Endothelial cell of umbilical vein (primary cell): ENCODE results near the gene SRGAP3. TPM values are rescaled to one million over a fixed set of nuclear protein-coding genes. Genes with fewer than 3 reads are reported as not detected.

ENCODE experiments used
- BruUV-seq: library from RNA; stranded (reverse); fragments of 400-500 nt; replicated peaks from 2 replicates; lab custom pipeline; 2021; lab: Mats Ljungman, UMichigan
- CTCF ChIA-PET: fragments of 300-600, 350-600 bp; sonication (Branson Sonifier 250); formaldehyde crosslinking; loops from one replicate; lab custom pipeline; 2021; ENCODE audit warnings: antibody characterized with exemption, inconsistent platforms; lab: Charles Lee
- POLR2A ChIA-PET: fragments of 300-600, 350-600 bp; sonication (Branson Sonifier 250); formaldehyde crosslinking; loops from one replicate; lab custom pipeline; 2021; ENCODE audit warnings: antibody characterized with exemption, inconsistent platforms; lab: Charles Lee
- DNase-seq: peaks from one replicate; pipeline ENCODE4 v3.0.0-alpha.2; 2011; ENCODE audit warnings: low read depth, low spot score
- FAIRE-seq: peaks from 2 replicates; lab custom pipeline; 2011; peaks lifted over from hg19 to GRCh38; lab: Jason Lieb, UNC
- H2AFZ ChIP-seq: 2 replicates; pipeline ENCODE4 v1.6.0; 2012; ENCODE audit warnings: low read depth, low read length, control low read depth, inconsistent platforms
- H3K27ac ChIP-seq: 2 replicates; pipeline ENCODE4 v1.5.1; 2011; ENCODE audit warnings: low read depth, mild to moderate bottlenecking, control low read depth, low read length, moderate library complexity; ENCODE audit not compliant: insufficient read depth
- H3K27me3 ChIP-seq, 2 experiments: 2 replicates each; pipeline versions ENCODE4 v1.6.0 to v1.6.1; 2011; ENCODE audit warnings: low read length in 2 of 2, mixed read lengths in 1 of 2; ENCODE audit not compliant: control insufficient read depth in 2 of 2, insufficient read depth in 2 of 2
- H3K36me3 ChIP-seq, 2 experiments: 2 replicates in 1 of 2; 3 replicates in 1 of 2; pipeline ENCODE4 v1.5.1; 2011; ENCODE audit warnings: low read length in 2 of 2, mild to moderate bottlenecking in 1 of 2, moderate library complexity in 1 of 2; ENCODE audit not compliant: control insufficient read depth in 2 of 2, insufficient read depth in 2 of 2; ENCODE audit errors: extremely low read depth in 1 of 2
- H3K4me1 ChIP-seq: 3 replicates; pipeline ENCODE4 v1.5.1; 2011; ENCODE audit warnings: mild to moderate bottlenecking, low read length; ENCODE audit not compliant: control insufficient read depth, insufficient read depth; ENCODE audit errors: extremely low read depth
- H3K4me2 ChIP-seq: 2 replicates; pipeline ENCODE4 v1.6.1; 2011; ENCODE audit warnings: low read length, control low read depth, mixed read lengths; ENCODE audit not compliant: insufficient read depth
- H3K4me3 ChIP-seq, 3 experiments: fragments of 200-600 bp in 1 of 3; sonication (generic), shearing (Covaris generic) in 1 of 3; replicated peaks in 1 of 3; 2 replicates each; pipeline ENCODE4 v1.5.1; 2011 to 2016; ENCODE audit warnings: control low read depth in 3 of 3, low read length in 3 of 3, mild to moderate bottlenecking in 2 of 3, inconsistent platforms in 1 of 3, low read depth in 1 of 3, moderate library complexity in 1 of 3; ENCODE audit not compliant: insufficient read depth in 1 of 3
- H3K79me2 ChIP-seq: 2 replicates; pipeline ENCODE4 v1.6.0; 2012; ENCODE audit warnings: low read length, inconsistent platforms; ENCODE audit not compliant: control insufficient read depth, insufficient read depth
- H3K9ac ChIP-seq: replicated peaks from 2 replicates; pipeline ENCODE3; 2011; ENCODE audit warnings: low read length, control low read depth; ENCODE audit not compliant: insufficient read depth; ENCODE audit errors: extremely low read depth
- H3K9me1 ChIP-seq: replicated peaks from 3 replicates; pipeline ENCODE4 v1.6.0; 2011; ENCODE audit warnings: mild to moderate bottlenecking, low read length; ENCODE audit not compliant: control insufficient read depth, insufficient read depth; ENCODE audit errors: extremely low read depth
- H3K9me3 ChIP-seq: replicated peaks from 2 replicates; pipeline ENCODE4 v1.5.1; 2012; ENCODE audit warnings: low read length, inconsistent platforms; ENCODE audit not compliant: control insufficient read depth, insufficient read depth
- H4K20me1 ChIP-seq: replicated peaks from 2 replicates; pipeline ENCODE3; 2011; ENCODE audit warnings: mild to moderate bottlenecking, low read length; ENCODE audit not compliant: control insufficient read depth, insufficient read depth; ENCODE audit errors: extremely low read depth
- CTCF ChIP-seq, 2 donors: IDR thresholded peaks; 1 replicate in 1 of 2; 2 replicates in 1 of 2; pipeline ENCODE4 v1.5.1; 2011; ENCODE audit warnings: low read length in 2 of 2, mild to moderate bottlenecking in 2 of 2, moderate library complexity in 2 of 2, control low read depth in 1 of 2, inconsistent platforms in 1 of 2, low read depth in 1 of 2; ENCODE audit not compliant: insufficient read depth in 1 of 2; ENCODE audit errors: extremely low read depth in 1 of 2
- EZH2 ChIP-seq: IDR thresholded peaks from 2 replicates; pipeline ENCODE4 v1.6.1; 2012; ENCODE audit warnings: borderline replicate concordance, low read depth, mild to moderate bottlenecking, moderate library complexity, low read length, inconsistent platforms; ENCODE audit not compliant: severe bottlenecking
- GATA2 ChIP-seq: IDR thresholded peaks from 2 replicates; pipeline ENCODE4 v1.7.0; 2011; ENCODE audit warnings: low read depth, mild to moderate bottlenecking, moderate library complexity, mixed read lengths, low read length; ENCODE audit not compliant: insufficient read length, insufficient read depth
- JUN ChIP-seq: IDR thresholded peaks from 2 replicates; pipeline ENCODE4 v1.6.1; 2011; ENCODE audit warnings: borderline replicate concordance, low read depth; ENCODE audit not compliant: insufficient read length, insufficient read depth
- POLR2AphosphoS5 ChIP-seq: IDR thresholded peaks from 2 replicates; pipeline ENCODE4 v1.6.1; 2012; ENCODE audit warnings: low read depth, mild to moderate bottlenecking, control low read depth, low read length, moderate library complexity; ENCODE audit not compliant: insufficient read depth
- dilution Hi-C: fragments of 300-500 bp; cut with MboI; formaldehyde crosslinking; loops from one replicate; pipeline ENCODE4 v1.15.0; 2019; ENCODE audit warnings: low sequenced_read_pairs; ENCODE audit not compliant: extremely low pct_ligation_motif_present
- intact Hi-C: fragments of 100-400 bp; cut with micrococcal nuclease; formaldehyde crosslinking; loops from one replicate; pipeline ENCODE4 v1.10.0; 2022
- polyA plus RNA-seq, 4 experiments: library from polyadenylated mRNA; depleted of rRNA in 3 of 4; stranded (reverse) in 3 of 4; unstranded in 1 of 4; fragments of >200 nt; gene quantifications; 2 replicates each; pipeline versions ENCODE4 v1.2.1 to v1.2.3, GENCODE V29; 2011 to 2012; ENCODE audit warnings: missing spikeins in 1 of 4
- total RNA-seq: library from RNA; stranded (reverse); gene quantifications from 2 replicates; pipeline ENCODE4 v1.2.3, GENCODE V29; 2021
- TF ChIP-seq, protein P1 (sequence below): IDR thresholded peaks from 2 replicates; pipeline ENCODE4 v1.6.1; 2011; ENCODE audit not compliant: insufficient read depth, insufficient read length

Gene SRGAP3
- total and polyA plus RNA-seq, 2 donors (not counting 3 experiments of a cell fraction or from before 2014, with no cell fraction given): 0.06 TPM; not detected in 1

- intact Hi-C loops: loop anchor here (2.0 to 10.0 kb wide), 2 partner anchors 194 to 298 kb away; partner anchors contain the start of gene OXTR
- Histone ChIP-seq H3K9me1 (no peaks in the 10 kb centered on the region), H3K27ac (peak overlapping the region; percentile 67), H3K79me2 (peaks cover 45% of the 10 kb centered on the region), H3K4me1 (peaks cover 29% of the 10 kb centered on the region), H3K4me2 (peak overlapping the region; percentile 89), H3K9ac (peak overlapping the region; percentile 79), H3K27me3 (no peaks in the 10 kb centered on the region), H4K20me1 (no peaks in the 10 kb centered on the region), H3K9me3 (no peaks in the 10 kb centered on the region), H3K4me3 (peak overlapping the region; percentile 74 to 92 (median 91)), H3K36me3 (no peaks in the 10 kb centered on the region), H2AFZ (no peak overlapping the region)
- TF ChIP-seq, protein P1, sequence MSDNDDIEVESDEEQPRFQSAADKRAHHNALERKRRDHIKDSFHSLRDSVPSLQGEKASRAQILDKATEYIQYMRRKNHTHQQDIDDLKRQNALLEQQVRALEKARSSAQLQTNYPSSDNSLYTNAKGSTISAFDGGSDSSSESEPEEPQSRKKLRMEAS: no peak
- TF ChIP-seq CTCF (IDR thresholded peaks at IDR 0.05; ENCODE audit: extremely low read depth in 1 of 2, insufficient read depth in 1 of 2, low read depth in 1 of 2, low read length in 2 of 2): no peak
- TF ChIP-seq EZH2: no peak
- TF ChIP-seq JUN: no peak
- no peak for TF ChIP-seq GATA2
- TF ChIP-seq POLR2AphosphoS5: no peak
- ChIA-PET CTCF (interaction anchor here (1.2 kb wide), 1 partner anchor 193 kb away, joined by 7 read pairs; the partner anchor contains the start of gene OXTR), POLR2A (no interaction called here)
- DNase-seq: no peak
- no TSS peak for BruUV-seq
- FAIRE-seq: no peak
- dilution Hi-C loops: no loop called here
These were observed 287.1 kb downstream of the SRGAP3 start for GRCh38 chr3:8962226-8962861.
